Measurements from ENCODE around the gene PFDN4. TPM values are rescaled to one million over a fixed set of nuclear protein-coding genes. Genes with fewer than 3 reads are reported as not detected.

PFDN4 gene
- total and polyA plus RNA-seq, 2 experiments from 2014 or later: 64.5 to 80.1 TPM

GRCh38 chr20:54197621-54198604 is 10.0 kb upstream of the PFDN4 start:
- peak; percentile 85 for DNase-seq
- Histone ChIP-seq H3K27ac (no peak overlapping the region), H3K4me1 (ENCODE audit: insufficient read depth) (peaks cover 8% of the 10 kb centered on the region), H3K9me3 (ENCODE audit: low read depth) (no peaks in the 10 kb centered on the region), H3K4me3 (no peak overlapping the region), H2AFZ (no peak overlapping the region), H3K4me2 (ENCODE audit: unreplicated experiment) (no peak overlapping the region), H3K9ac (no peak overlapping the region), H3F3A (ENCODE audit: insufficient read depth) (0 out of 2 replicates have a peak, but pooled peaks cover 6% of the 10 kb centered on the region), H3K9me2 (ENCODE audit: insufficient read depth) (no peaks in the 10 kb centered on the region), H3K27me3 (replicated peaks; ENCODE audit: insufficient read depth) (no peaks in the 10 kb centered on the region), H4K20me1 (ENCODE audit: insufficient read depth) (no peaks in the 10 kb centered on the region), H3K36me3 (ENCODE audit: low read depth) (no peaks in the 10 kb centered on the region), H3K79me2 (ENCODE audit: insufficient read depth) (no peaks in the 10 kb centered on the region)
- TF ChIP-seq EZH2 (IDR thresholded peaks at IDR 0.05; ENCODE audit: insufficient read depth, poor library complexity, severe bottlenecking): no peak
- TF ChIP-seq EZH2phosphoT487 (IDR thresholded peaks at IDR 0.05; ENCODE audit: insufficient read depth, low read depth): no peak
- 53 to 61% methylated on average over 13 of the region's 13 CpGs for WGBS, 2 experiments (ENCODE audit: low coverage in 1 of 2, low lambda C conversion rate in 2 of 2, missing lambda C conversion rate in 2 of 2)
- in situ Hi-C loops (cut with MboI): loop anchor here (5.0 to 25.0 kb wide), 3 partner anchors 101 to 611 kb away; partner anchors contain the start of gene ZNF217

- Histone ChIP-seq H2AFZ (no peak overlapping the region), H3K79me2 (ENCODE audit: insufficient read depth) (no peaks in the 10 kb centered on the region), H3K9ac (no peak overlapping the region), H3F3A (ENCODE audit: insufficient read depth) (0 out of 2 replicates have a peak, but pooled peaks cover 6% of the 10 kb centered on the region), H3K27me3 (replicated peaks; ENCODE audit: insufficient read depth) (no peaks in the 10 kb centered on the region), H3K27ac (no peak overlapping the region), H3K4me2 (ENCODE audit: unreplicated experiment) (no peak overlapping the region), H3K9me3 (ENCODE audit: low read depth) (no peaks in the 10 kb centered on the region), H4K20me1 (ENCODE audit: insufficient read depth) (no peaks in the 10 kb centered on the region), H3K4me3 (no peak overlapping the region), H3K36me3 (ENCODE audit: low read depth) (no peaks in the 10 kb centered on the region), H3K4me1 (ENCODE audit: insufficient read depth) (peaks cover 8% of the 10 kb centered on the region), H3K9me2 (ENCODE audit: insufficient read depth) (no peaks in the 10 kb centered on the region)
- no peak for DNase-seq
- 56 to 63% methylated on average over 6 of the region's 6 CpGs for WGBS, 2 experiments (ENCODE audit: low coverage in 1 of 2, low lambda C conversion rate in 2 of 2, missing lambda C conversion rate in 2 of 2)
- in situ Hi-C loops (cut with MboI): loop anchor here (5.0 to 25.0 kb wide), 3 partner anchors 102 to 612 kb away; partner anchors contain the start of gene ZNF217
- TF ChIP-seq EZH2 (IDR thresholded peaks at IDR 0.05; ENCODE audit: insufficient read depth, poor library complexity, severe bottlenecking) (no peak), EZH2phosphoT487 (IDR thresholded peaks at IDR 0.05; ENCODE audit: insufficient read depth, low read depth) (no peak)
Observed at GRCh38 chr20:54199283-54199682, 8.6 kb upstream of the PFDN4 start.

GRCh38 chr20:54199721-54200176 is 8.1 kb upstream of the PFDN4 start:
- no peak overlapping the region for H2AFZ ChIP-seq
- no peaks in the 10 kb centered on the region for H4K20me1 ChIP-seq (ENCODE audit: insufficient read depth)
- DNase-seq: peak; percentile 78
- H3F3A ChIP-seq (ENCODE audit: insufficient read depth): 0 out of 2 replicates have a peak, but pooled peaks cover 6% of the 10 kb centered on the region
- no peak overlapping the region for H3K9ac ChIP-seq
- no peaks in the 10 kb centered on the region for H3K9me3 ChIP-seq (ENCODE audit: low read depth)
- H3K27me3 ChIP-seq (replicated peaks; ENCODE audit: insufficient read depth): no peaks in the 10 kb centered on the region
- H3K4me3 ChIP-seq: no peak overlapping the region
- in situ Hi-C loops (cut with MboI): loop anchor here (5.0 to 25.0 kb wide), 3 partner anchors 102 to 612 kb away; partner anchors contain the start of gene ZNF217
- no peaks in the 10 kb centered on the region for H3K9me2 ChIP-seq (ENCODE audit: insufficient read depth)
- H3K79me2 ChIP-seq (ENCODE audit: insufficient read depth): no peaks in the 10 kb centered on the region
- H3K4me1 ChIP-seq (ENCODE audit: insufficient read depth): peaks cover 6% of the 10 kb centered on the region
- H3K4me2 ChIP-seq (ENCODE audit: unreplicated experiment): no peak overlapping the region
- WGBS, 2 experiments (ENCODE audit: low coverage in 1 of 2, low lambda C conversion rate in 2 of 2, missing lambda C conversion rate in 2 of 2): 18 to 19% methylated on average over 7 of the region's 7 CpGs
- no peak for TF ChIP-seq EZH2phosphoT487 (IDR thresholded peaks at IDR 0.05; ENCODE audit: insufficient read depth, low read depth)
- no peak for TF ChIP-seq EZH2 (IDR thresholded peaks at IDR 0.05; ENCODE audit: insufficient read depth, poor library complexity, severe bottlenecking)
- H3K27ac ChIP-seq: no peak overlapping the region
- no peaks in the 10 kb centered on the region for H3K36me3 ChIP-seq (ENCODE audit: low read depth)

GRCh38 chr20:54200487-54201267 is 7.2 kb upstream of the PFDN4 start:
- Histone ChIP-seq H3K9me2 (ENCODE audit: insufficient read depth) (no peaks in the 10 kb centered on the region), H3K27me3 (replicated peaks; ENCODE audit: insufficient read depth) (no peaks in the 10 kb centered on the region), H3K4me2 (ENCODE audit: unreplicated experiment) (no peak overlapping the region), H3F3A (ENCODE audit: insufficient read depth) (0 out of 2 replicates have a peak, but pooled peaks cover 6% of the 10 kb centered on the region), H3K9me3 (ENCODE audit: low read depth) (no peaks in the 10 kb centered on the region), H3K9ac (no peak overlapping the region), H3K36me3 (ENCODE audit: low read depth) (no peaks in the 10 kb centered on the region), H3K4me3 (no peak overlapping the region), H3K4me1 (ENCODE audit: insufficient read depth) (peaks cover 3% of the 10 kb centered on the region), H4K20me1 (ENCODE audit: insufficient read depth) (no peaks in the 10 kb centered on the region), H3K27ac (no peak overlapping the region), H2AFZ (no peak overlapping the region), H3K79me2 (ENCODE audit: insufficient read depth) (no peaks in the 10 kb centered on the region)
- DNase-seq: no peak
- no peak for TF ChIP-seq EZH2phosphoT487 (IDR thresholded peaks at IDR 0.05; ENCODE audit: insufficient read depth, low read depth)
- 59 to 60% methylated on average over 7 of the region's 7 CpGs for WGBS, 2 experiments (ENCODE audit: low coverage in 1 of 2, low lambda C conversion rate in 2 of 2, missing lambda C conversion rate in 2 of 2)
- in situ Hi-C loops (cut with MboI): no loop called here

Data from GM23248 (cell line).